CD14-positive monocyte (primary cell): ENCODE measurements around the gene FGFR4. TPM values are rescaled to one million over a fixed set of nuclear protein-coding genes. Genes with fewer than 3 reads are reported as not detected.
A peak's percentile ranks its signal among the peaks of the same experiment; 100 is the strongest.

Experiments
- DNase-seq, 3 donors: peaks; one replicate each; pipeline ENCODE4 v3.0.0-alpha.2; 2011 to 2022
- H2AFZ ChIP-seq: 2 replicates; pipeline ENCODE4 v1.6.0; 2012; ENCODE audit warnings: mild to moderate bottlenecking, low read depth, low read length, inconsistent platforms; ENCODE audit not compliant: insufficient read depth, poor library complexity, severe bottlenecking
- H3K27ac ChIP-seq, 2 donors: 1 replicate in 1 of 2; 2 replicates in 1 of 2; pipeline ENCODE4 v1.5.1; 2012 to 2013; ENCODE audit warnings: low read length in 2 of 2, control low read depth in 1 of 2, inconsistent platforms in 1 of 2, low read depth in 1 of 2, mild to moderate bottlenecking in 1 of 2
- H3K27me3 ChIP-seq, 2 donors: one replicate each; pipeline versions ENCODE4 v1.6.0 to v1.6.1; 2011 to 2013; ENCODE audit warnings: low read length in 2 of 2; ENCODE audit not compliant: control insufficient read depth in 2 of 2, insufficient read depth in 2 of 2
- H3K36me3 ChIP-seq, 2 donors: replicated peaks in 1 of 2; 1 replicate in 1 of 2; 2 replicates in 1 of 2; pipeline versions ENCODE4 v1.5.1 to v1.6.1; 2012 to 2013; ENCODE audit warnings: low read length in 2 of 2, control low read depth in 1 of 2, inconsistent platforms in 1 of 2, mild to moderate bottlenecking in 1 of 2; ENCODE audit not compliant: insufficient read depth in 2 of 2, control insufficient read depth in 1 of 2
- H3K4me1 ChIP-seq, 2 donors: 1 replicate in 1 of 2; 2 replicates in 1 of 2; pipeline versions ENCODE4 v1.5.1 to v1.6.1; 2012 to 2013; ENCODE audit warnings: low read length in 2 of 2, control low read depth in 1 of 2, inconsistent platforms in 1 of 2, mild to moderate bottlenecking in 1 of 2, moderate library complexity in 1 of 2; ENCODE audit not compliant: insufficient read depth in 2 of 2, control insufficient read depth in 1 of 2
- H3K4me2 ChIP-seq: replicated peaks from 2 replicates; pipeline ENCODE3; 2012; ENCODE audit warnings: low read length, moderate library complexity, mild to moderate bottlenecking; ENCODE audit not compliant: poor library complexity, severe bottlenecking; ENCODE audit errors: extremely low read depth
- H3K4me3 ChIP-seq, 3 experiments: fragments of 200-600 bp in 1 of 3; sonication (generic) in 1 of 3; replicated peaks in 1 of 3; 1 replicate in 2 of 3; 2 replicates in 1 of 3; pipeline ENCODE4 v1.5.1; 2011 to 2013; ENCODE audit warnings: low read length in 3 of 3, mild to moderate bottlenecking in 3 of 3, control low read depth in 2 of 3, low read depth in 2 of 3, inconsistent platforms in 1 of 3, moderate library complexity in 1 of 3
- H3K79me2 ChIP-seq: 2 replicates; pipeline ENCODE4 v1.6.0; 2012; ENCODE audit warnings: mild to moderate bottlenecking, control low read depth, inconsistent platforms, low read length, moderate library complexity; ENCODE audit not compliant: insufficient read depth
- H3K9ac ChIP-seq: 2 replicates; pipeline ENCODE4 v1.6.0; 2017; ENCODE audit warnings: low read length, mild to moderate bottlenecking; ENCODE audit not compliant: insufficient read depth, poor library complexity, severe bottlenecking
- H3K9me3 ChIP-seq, 2 donors: replicated peaks in 1 of 2; 1 replicate in 1 of 2; 2 replicates in 1 of 2; pipeline versions ENCODE4 v1.5.1 to v1.6.1; 2012 to 2013; ENCODE audit warnings: low read length in 2 of 2, control low read depth in 1 of 2; ENCODE audit not compliant: control insufficient read depth in 1 of 2, insufficient read depth in 1 of 2
- H4K20me1 ChIP-seq: 2 replicates; pipeline ENCODE4 v1.6.0; 2012; ENCODE audit warnings: mild to moderate bottlenecking, low read length, control low read depth, moderate library complexity; ENCODE audit not compliant: insufficient read depth
- H3K27ac Mint-ChIP-seq, 7 donors: one replicate each; pipeline ENCODE4 v1.8.0; 2020; ENCODE audit warnings: mild to moderate bottlenecking in 7 of 7, mixed read lengths in 7 of 7, moderate library complexity in 6 of 7, inconsistent platforms in 2 of 7
- H3K27me3 Mint-ChIP-seq, 3 donors: one replicate each; pipeline ENCODE4 v1.8.0; 2021 to 2022; ENCODE audit warnings: low read depth in 3 of 3, mild to moderate bottlenecking in 3 of 3, mixed read lengths in 3 of 3, moderate library complexity in 3 of 3, inconsistent platforms in 1 of 3
- H3K36me3 Mint-ChIP-seq, 2 donors: one replicate each; pipeline ENCODE4 v1.8.0; 2020; ENCODE audit warnings: mixed read lengths in 2 of 2, inconsistent platforms in 1 of 2, mild to moderate bottlenecking in 1 of 2
- H3K4me1 Mint-ChIP-seq: one replicate; pipeline ENCODE4 v1.8.0; 2020; ENCODE audit warnings: mild to moderate bottlenecking, mixed read lengths
- H3K4me3 Mint-ChIP-seq, 2 donors: one replicate each; pipeline ENCODE4 v1.8.0; 2020; ENCODE audit warnings: mild to moderate bottlenecking in 2 of 2, mixed read lengths in 2 of 2, moderate library complexity in 1 of 2
- H3K9me3 Mint-ChIP-seq, 7 donors: one replicate each; pipeline ENCODE4 v1.8.0; 2020 to 2022; ENCODE audit warnings: mixed read lengths in 7 of 7, mild to moderate bottlenecking in 6 of 7, moderate library complexity in 6 of 7, inconsistent platforms in 2 of 7
- WGBS: methylation state at CpG from one replicate; pipeline ENCODE4 v1.1.5; 2013; ENCODE audit warnings: missing lambda C conversion rate; ENCODE audit not compliant: insufficient coverage; 5-methylcytosine and 5-hydroxymethylcytosine counted together
- intact Hi-C, 2 donors: fragments of 100-400 bp; cut with micrococcal nuclease; formaldehyde crosslinking; loops; one replicate each; pipeline versions ENCODE4 v1.15.0 to v1.15.1; 2023
- polyA plus RNA-seq, 3 donors: library from polyadenylated mRNA; depleted of rRNA in 1 of 3; unstranded in 2 of 3; stranded (reverse) in 1 of 3; fragments of 300-500 nt in 2 of 3; fragments of >200 nt in 1 of 3; fragmentation: Illumina TruSeq in 2 of 3; gene quantifications; 1 replicate in 2 of 3; 2 replicates in 1 of 3; pipeline ENCODE4 v1.2.3, GENCODE V29; 2012 to 2021
- TF ChIP-seq, protein P1 (sequence below): fragments of 200-600 bp; IDR thresholded peaks from one replicate; pipeline ENCODE4 v1.8.0; 2022; ENCODE audit warnings: antibody characterized with exemption, mild to moderate bottlenecking

The FGFR4 gene
- polyA plus RNA-seq, 3 donors, result 0.39 TPM; not detected in 2

GRCh38 chr5:177141496-177141895 is 54.8 kb downstream of the FGFR4 start:
- H2AFZ ChIP-seq, result no peak overlapping the region
- H3K79me2 ChIP-seq, result peaks cover 100% of the 10 kb centered on the region
- intact Hi-C loops, result no loop called here
- H4K20me1 ChIP-seq, result peaks cover 100% of the 10 kb centered on the region
- no peaks in the 10 kb centered on the region for H3K27me3 ChIP-seq
- no peak overlapping the region for H3K4me3 ChIP-seq
- H3K4me2 ChIP-seq, result no peak overlapping the region
- Mint-ChIP-seq H3K9me3 (no peaks in the 10 kb centered on the region), H3K27me3 (peaks cover 0 to 2% (median 2%) of the 10 kb centered on the region in 3 donors), H3K4me3 (no peak overlapping the region), H3K27ac (peak overlapping the region in 6 of 7 donors; percentile 0 to 58 (median 24)), H3K36me3 (peaks cover 56 to 85% of the 10 kb centered on the region in 2 donors), H3K4me1 (peaks cover 38% of the 10 kb centered on the region)
- 64% methylated on average over 3 of the region's 3 CpGs for WGBS
- no peak overlapping the region for H3K9ac ChIP-seq
- no peaks in the 10 kb centered on the region for H3K9me3 ChIP-seq
- H3K27ac ChIP-seq, result no peak overlapping the region
- peaks cover 10 to 12% of the 10 kb centered on the region in 2 donors for H3K4me1 ChIP-seq
- peaks cover 50 to 86% of the 10 kb centered on the region in 2 donors for H3K36me3 ChIP-seq
- TF ChIP-seq, protein P1, sequence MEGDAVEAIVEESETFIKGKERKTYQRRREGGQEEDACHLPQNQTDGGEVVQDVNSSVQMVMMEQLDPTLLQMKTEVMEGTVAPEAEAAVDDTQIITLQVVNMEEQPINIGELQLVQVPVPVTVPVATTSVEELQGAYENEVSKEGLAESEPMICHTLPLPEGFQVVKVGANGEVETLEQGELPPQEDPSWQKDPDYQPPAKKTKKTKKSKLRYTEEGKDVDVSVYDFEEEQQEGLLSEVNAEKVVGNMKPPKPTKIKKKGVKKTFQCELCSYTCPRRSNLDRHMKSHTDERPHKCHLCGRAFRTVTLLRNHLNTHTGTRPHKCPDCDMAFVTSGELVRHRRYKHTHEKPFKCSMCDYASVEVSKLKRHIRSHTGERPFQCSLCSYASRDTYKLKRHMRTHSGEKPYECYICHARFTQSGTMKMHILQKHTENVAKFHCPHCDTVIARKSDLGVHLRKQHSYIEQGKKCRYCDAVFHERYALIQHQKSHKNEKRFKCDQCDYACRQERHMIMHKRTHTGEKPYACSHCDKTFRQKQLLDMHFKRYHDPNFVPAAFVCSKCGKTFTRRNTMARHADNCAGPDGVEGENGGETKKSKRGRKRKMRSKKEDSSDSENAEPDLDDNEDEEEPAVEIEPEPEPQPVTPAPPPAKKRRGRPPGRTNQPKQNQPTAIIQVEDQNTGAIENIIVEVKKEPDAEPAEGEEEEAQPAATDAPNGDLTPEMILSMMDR, result no peak
- DNase-seq, result no peak

DNA sequence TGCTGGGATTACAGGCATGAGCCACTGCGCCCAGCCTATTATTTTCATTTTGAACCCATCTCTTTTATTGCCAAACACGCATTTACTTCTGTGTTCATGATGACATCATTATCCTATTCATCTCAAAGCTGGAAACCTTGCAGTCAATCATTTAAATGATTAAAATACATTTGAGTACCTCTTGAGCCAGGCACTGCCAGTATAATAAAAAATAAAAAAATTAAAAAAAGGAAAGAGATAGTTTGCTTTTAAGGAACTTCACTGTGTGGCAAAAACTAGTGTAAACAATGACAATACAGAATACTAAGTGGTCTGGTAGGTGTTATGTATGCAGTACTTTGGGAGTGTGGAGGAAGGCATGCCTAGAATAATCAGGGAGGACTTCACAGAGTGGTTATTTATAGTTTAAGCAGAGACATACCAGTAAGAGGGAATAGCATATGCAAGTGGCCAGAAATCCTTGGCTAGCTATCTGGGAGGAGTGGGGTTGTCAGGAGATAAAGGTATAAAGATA is 55.4 kb downstream of the FGFR4 start:
- intact Hi-C loops, result no loop called here
- H3K36me3 Mint-ChIP-seq, result peaks cover 56 to 86% of the 10 kb centered on the region in 2 donors
- no peak overlapping the region for H3K9ac ChIP-seq
- H3K27me3 ChIP-seq, result no peaks in the 10 kb centered on the region
- H3K79me2 ChIP-seq, result peaks cover 100% of the 10 kb centered on the region
- H3K27ac ChIP-seq, result peak overlapping the region in 1 of 2 donors; percentile 2
- 100% methylated on average over 1 of the region's 2 CpGs for WGBS
- H2AFZ ChIP-seq, result no peak overlapping the region
- no peaks in the 10 kb centered on the region for H3K9me3 Mint-ChIP-seq
- H3K4me3 Mint-ChIP-seq, result no peak overlapping the region
- peaks cover 50 to 86% of the 10 kb centered on the region in 2 donors for H3K36me3 ChIP-seq
- H3K9me3 ChIP-seq, result no peaks in the 10 kb centered on the region
- TF ChIP-seq, protein P1, result no peak
- peaks cover 100% of the 10 kb centered on the region for H4K20me1 ChIP-seq
- peaks cover 5 to 6% of the 10 kb centered on the region in 2 donors for H3K4me1 ChIP-seq
- peaks cover 0 to 2% (median 2%) of the 10 kb centered on the region in 3 donors for H3K27me3 Mint-ChIP-seq
- peak overlapping the region in 6 of 7 donors; percentile 28 to 77 (median 44) for H3K27ac Mint-ChIP-seq
- no peak overlapping the region for H3K4me3 ChIP-seq
- H3K4me2 ChIP-seq, result no peak overlapping the region
- peaks cover 32% of the 10 kb centered on the region for H3K4me1 Mint-ChIP-seq
- DNase-seq, result no peak
